ENCODE measurements around the gene ENTR1. TPM values are rescaled to one million over a fixed set of nuclear protein-coding genes. Genes with fewer than 3 reads are reported as not detected.

Gene ENTR1
- polyA plus RNA-seq, 3 donors, result 37.6 to 46.7 (median 40.7) TPM

DNA sequence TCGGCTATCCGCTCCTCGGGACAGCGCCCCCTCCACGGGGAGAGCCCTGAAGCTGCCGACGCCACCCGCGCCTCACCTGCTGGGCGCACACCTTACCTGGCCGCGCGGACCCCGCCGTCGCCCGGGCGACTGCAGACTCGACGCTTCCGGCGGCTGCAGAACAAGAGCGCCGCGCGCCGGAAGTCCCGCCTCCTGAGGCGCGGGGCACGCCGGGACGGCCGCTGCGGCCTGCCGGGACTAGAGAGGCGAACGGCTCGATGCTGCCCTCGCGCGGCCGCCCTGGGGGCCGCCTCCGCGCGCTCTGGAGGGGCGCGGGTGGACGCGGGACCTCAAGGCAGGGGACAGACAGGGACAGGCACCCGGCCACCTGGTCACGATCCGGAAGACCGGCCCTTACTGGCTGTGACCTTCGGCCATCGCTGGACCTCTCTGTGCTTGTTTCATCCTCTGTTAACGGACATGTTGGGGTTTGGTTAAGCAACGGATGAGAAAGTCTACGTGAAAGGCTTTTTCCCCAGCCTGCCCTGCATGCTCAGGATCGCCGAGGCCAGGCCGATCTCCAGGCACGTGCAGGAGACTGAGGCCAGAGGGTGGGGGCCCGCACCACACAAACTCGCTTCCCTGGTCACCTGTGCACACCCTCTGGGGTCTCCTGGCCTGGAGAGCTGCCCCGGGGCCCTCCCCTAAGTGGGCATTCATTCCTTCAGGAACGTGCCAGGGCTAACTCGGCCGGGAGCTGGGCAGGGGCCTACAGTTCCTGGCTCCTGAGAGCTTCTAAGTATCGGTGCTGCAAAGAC, 10.2 kb downstream of the ENTR1 start, which contains the start of gene SNAPC4:
SNAPC4 (minus strand) TSS at position 133 of the 797 bp plus-strand sequence. CDS start 1,742 bp downstream, outside the sequence.
- peak; percentile 58 to 76 (median 67) for DNase-seq (ENCODE audit: low read depth in 3 of 3, low spot score in 2 of 3)

DNA sequence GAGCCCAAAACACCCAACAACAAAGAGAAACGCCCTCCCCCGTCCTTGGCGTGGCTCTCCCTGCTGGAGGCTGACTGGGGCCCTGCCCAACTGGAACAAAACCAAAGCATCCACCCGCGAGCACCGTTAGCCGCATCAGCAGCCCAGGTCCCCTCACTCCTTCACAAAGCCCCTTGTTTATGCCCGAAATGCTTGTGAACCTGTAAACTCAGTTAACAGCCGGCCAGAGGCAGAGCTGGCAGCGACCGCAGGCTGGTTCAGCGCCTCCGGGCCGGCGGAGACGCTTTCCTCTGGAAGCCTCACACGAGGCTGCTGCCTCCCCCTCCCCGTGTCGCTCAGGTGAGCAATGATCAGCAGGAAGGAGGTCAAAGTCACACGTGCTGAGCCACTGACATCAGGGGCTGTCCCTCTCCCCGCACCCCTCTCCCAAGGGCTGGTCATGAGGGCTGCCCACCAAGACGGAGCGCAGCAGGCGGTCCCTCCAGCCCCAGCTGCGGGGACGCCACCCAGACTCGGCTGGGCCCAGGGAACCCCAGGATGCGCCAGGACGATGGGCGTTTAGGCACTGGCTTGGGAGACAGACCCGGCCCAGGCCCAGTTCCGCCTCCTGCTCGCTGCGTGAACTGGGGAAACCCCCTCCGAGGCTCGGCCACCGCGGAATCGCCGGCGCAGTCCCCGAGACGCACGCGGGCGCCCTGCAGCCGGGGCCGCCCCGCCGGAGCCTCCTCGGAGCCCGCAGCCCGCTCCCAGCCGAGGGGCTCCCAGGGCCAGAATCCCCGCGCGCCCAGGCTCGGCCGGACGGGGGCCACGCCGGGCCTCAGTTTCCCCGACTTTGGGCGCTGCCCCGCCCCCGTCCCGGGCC, 11.0 kb downstream of the ENTR1 start:
- no peak for DNase-seq (ENCODE audit: low read depth in 3 of 3, low spot score in 2 of 3)

DNA sequence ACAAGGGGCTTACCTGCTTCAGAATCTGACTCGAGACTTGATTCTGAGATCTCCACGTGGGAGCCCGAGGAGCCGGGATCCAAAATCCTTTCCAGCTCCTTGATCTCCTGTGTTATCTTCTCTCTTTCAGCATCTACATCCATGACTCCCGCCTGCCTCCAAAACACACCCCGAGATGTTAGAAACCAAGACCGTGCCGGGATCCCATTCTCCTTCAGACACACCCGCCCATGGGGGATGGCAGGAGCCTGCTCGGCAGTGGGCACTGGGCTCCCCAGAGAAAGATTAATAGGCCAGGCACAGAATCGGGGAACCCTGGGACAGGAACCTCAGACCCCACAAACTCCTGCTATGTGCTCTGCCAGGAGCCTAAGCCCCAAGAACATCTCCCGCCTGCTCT, 12.1 kb downstream of the ENTR1 start:
- DNase-seq (ENCODE audit: low read depth in 3 of 3, low spot score in 2 of 3), result no peak

DNA sequence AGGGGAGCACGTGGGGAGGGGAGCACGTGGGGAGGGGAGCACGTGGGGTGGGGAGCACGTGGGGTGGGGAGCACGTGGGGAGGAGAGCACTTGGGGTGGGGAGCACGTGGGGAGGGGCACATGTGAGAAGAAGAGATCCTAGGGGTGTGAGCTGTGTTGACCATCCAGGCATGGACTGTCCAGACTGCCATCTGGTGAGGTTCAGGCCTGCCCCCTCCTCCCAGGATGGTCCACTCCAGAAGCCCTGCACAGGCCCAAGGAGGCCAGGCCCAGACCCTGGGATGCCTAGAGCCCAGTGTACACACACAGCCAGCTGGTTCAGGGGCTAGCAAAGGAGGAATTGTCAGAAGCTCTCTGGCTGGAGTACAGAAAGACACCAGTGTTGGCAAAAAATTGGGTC, 12.8 kb downstream of the ENTR1 start:
- no peak for DNase-seq (ENCODE audit: low read depth in 3 of 3, low spot score in 2 of 3)

DNA sequence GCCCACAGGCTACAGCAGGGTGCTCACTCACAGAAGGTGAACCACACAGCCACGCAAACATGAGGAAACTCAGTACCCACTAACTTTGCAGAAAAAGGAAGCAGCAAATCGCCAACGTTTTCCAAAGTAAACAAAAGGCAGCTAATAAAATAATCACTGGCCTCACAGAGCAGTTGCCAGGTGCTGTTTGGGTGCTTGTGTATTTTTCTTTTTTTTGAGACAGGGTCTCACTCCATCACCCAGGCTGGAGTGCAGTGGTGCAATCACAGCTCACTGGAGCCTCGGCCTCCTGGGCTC, 14.2 kb downstream of the ENTR1 start:
- no peak for DNase-seq (ENCODE audit: low read depth in 3 of 3, low spot score in 2 of 3)

- no peak for DNase-seq (ENCODE audit: low read depth in 3 of 3, low spot score in 2 of 3)
These were observed 14.8 kb downstream of the ENTR1 start for GRCh38 chr9:136395345-136396218.

DNA sequence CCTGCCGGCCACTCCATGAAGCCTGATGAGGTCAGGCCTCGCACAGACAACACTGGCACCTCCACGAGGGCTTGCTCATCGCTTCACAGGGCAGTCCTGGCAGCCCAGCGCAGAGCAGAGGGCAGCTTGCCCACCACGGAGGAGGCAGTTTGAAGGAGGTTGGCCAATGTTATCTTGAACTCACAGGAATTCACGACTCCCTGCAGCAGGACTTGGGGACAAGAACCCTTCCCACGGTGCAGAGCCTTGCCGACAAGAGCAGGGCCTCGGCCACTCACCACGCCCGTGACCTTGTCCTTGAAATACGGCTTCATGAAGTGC, 15.4 kb downstream of the ENTR1 start:
- no peak for DNase-seq (ENCODE audit: low read depth in 3 of 3, low spot score in 2 of 3)

- DNase-seq (ENCODE audit: low read depth in 3 of 3, low spot score in 2 of 3), result no peak
These were observed 15.9 kb downstream of the ENTR1 start for GRCh38 chr9:136394312-136395019.

GRCh38 chr9:136393531-136393930, 16.9 kb downstream of the ENTR1 start:
- DNase-seq (ENCODE audit: low read depth in 3 of 3, low spot score in 2 of 3), result no peak

DNA sequence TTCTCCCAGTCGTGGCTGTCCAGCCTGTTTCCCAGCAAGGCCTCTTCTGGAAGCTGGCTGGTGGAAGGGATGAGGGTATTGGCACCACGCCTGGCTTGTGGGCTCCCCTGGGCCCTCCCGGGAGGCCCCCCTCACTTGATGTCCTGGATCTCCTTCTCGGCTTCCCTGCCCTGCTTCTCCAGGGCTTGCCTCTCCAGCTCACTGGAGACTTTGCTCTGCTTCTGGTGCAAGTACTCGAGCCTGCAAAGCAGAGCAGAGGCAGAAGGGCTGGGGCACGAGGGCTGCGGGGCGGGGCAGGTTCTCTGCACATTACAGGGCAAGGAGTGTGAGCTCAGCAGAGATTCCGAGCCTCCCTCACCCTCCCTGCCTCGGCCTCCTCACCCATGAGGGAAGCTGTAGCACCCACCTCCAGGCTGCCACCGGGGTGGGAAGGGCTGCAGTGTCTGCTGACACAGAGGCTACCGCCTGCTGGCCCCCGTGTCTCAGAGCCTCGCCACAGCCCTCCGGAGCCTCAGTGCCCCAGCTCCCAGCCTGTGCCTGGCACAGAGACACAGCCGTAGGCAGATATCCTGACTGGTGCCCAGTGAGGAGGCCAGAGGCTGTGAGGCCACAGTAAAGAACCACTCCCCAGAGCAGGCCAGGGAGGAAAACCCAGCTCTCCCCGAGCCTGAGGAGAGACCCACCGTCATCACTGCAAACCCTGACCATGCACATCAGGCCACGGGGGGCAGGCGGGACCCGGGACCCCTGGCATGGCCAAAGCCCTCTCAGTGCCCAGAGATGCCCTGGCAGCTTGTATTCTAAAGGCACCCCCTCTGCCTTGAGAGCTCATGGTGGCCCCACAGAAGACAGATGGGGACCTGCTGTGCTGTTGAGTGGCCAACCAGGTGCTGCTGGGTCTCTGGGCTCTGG, 17.6 kb downstream of the ENTR1 start:
- no peak for DNase-seq (ENCODE audit: low read depth in 3 of 3, low spot score in 2 of 3)

GRCh38 chr9:136391737-136392537, 18.5 kb downstream of the ENTR1 start:
- no peak for DNase-seq (ENCODE audit: low read depth in 3 of 3, low spot score in 2 of 3)

GRCh38 chr9:136389396-136389795, 21.0 kb downstream of the ENTR1 start:
- no peak for DNase-seq (ENCODE audit: low read depth in 3 of 3, low spot score in 2 of 3)

DNA sequence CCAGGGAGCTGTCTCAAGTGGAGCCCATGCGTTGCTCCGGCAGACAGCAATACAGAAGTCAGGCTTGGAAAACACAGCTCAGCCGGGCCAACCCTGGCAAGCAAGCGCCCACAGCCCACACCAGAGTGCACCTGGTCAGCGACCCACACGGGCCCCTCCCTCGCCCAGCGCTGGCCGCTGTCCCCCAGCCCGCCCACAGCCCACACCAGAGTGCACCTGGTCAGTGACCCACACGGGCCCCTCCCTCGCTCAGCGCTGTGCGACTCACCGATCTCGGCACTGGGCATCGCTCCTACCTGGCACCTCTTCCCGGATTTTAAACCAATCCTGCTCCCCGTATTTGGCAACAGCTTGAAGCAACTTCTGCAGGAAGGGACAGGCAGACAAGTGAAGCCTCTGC, 23.2 kb downstream of the ENTR1 start:
- no peak for DNase-seq (ENCODE audit: low read depth in 3 of 3, low spot score in 2 of 3)

GRCh38 chr9:136386018-136386417, 24.4 kb downstream of the ENTR1 start:
- DNase-seq (ENCODE audit: low read depth in 3 of 3, low spot score in 2 of 3), result no peak

DNA sequence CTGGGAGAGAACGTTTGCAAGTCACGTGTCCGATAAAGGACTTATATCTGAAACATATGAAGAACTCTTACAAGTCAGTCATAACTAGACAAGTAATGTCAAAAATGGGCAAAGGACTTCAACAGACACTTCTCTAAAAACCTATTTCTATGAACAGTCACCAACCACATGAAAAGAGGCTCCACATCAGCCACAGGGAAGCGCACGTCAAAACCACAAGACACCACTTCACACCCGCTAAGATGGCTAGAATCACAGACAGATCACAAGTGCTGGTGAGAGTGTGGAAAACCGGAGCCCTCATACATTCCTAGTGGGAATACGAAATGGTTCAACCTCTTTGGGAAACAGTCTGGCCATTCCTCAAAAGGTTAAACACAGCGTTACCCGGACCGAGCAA, 25.4 kb downstream of the ENTR1 start:
- no peak for DNase-seq (ENCODE audit: low read depth in 3 of 3, low spot score in 2 of 3)

GRCh38 chr9:136383436-136383835, 27.0 kb downstream of the ENTR1 start:
- no peak for DNase-seq (ENCODE audit: low read depth in 3 of 3, low spot score in 2 of 3)

- DNase-seq (ENCODE audit: low read depth in 3 of 3, low spot score in 2 of 3), result no peak
These were observed 28.4 kb downstream of the ENTR1 start for GRCh38 chr9:136381966-136382513.

DNA sequence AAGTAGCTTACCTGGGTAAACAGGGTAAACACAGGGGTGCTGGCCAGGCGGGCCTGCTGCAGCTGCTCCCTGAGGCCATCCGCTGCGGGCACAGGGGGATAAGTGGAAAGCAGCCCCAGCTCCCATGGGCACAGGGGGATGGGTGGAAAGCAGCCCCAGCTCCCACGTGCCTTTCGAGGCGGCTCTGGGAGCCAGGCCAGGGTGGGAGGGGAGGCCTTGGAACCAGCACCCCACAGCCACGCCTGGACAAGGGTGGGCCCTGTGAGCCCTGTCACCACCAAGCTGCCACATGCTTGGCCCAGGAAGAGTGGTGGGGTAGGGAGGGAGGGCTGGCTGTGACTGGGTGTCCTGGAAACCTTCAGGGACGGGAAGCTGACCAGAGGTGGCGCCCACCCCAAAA, 29.1 kb downstream of the ENTR1 start:
- no peak for DNase-seq (ENCODE audit: low read depth in 3 of 3, low spot score in 2 of 3)

All from right renal cortex interstitium (tissue), 3 donors.